Measurements from ENCODE around the gene LMF1.
"Not testable (repeated sequence)": the region's sequence is repeated elsewhere in the genome, so short reads cannot be mapped to it uniquely, and the experiment has no call there.

LMF1 gene

DNA sequence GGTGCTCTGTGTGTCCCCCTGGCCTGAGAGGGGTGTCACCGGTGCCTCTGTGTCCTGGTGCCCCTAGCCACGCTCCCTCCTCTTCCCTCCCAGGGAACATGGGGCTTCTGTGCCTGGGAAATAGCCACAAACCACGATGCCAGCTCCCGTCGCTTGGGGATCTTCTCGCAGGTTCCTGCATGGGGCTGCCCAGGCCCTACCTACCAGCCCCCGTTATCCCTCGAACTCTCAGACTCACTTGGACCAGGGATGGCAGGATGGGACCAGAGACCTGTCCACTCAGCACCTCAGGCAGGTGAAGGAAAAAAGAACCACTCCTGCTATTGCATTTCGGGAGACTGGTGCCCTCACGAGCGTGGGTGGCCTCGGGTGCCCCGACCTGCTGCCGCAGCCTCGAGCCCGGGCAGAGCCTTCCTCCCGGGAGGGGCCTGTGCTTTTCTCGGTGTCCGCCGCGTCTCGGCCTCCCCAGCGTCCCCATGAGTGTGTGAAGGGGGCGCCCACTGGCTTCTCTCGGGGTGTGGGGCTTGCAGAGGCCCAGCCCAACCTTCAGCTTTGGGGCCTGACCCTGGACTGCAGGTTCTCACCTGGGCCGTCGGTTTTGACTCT lies 129.2 kb downstream of the LMF1 start:
- DNase-seq, result no peak

DNA sequence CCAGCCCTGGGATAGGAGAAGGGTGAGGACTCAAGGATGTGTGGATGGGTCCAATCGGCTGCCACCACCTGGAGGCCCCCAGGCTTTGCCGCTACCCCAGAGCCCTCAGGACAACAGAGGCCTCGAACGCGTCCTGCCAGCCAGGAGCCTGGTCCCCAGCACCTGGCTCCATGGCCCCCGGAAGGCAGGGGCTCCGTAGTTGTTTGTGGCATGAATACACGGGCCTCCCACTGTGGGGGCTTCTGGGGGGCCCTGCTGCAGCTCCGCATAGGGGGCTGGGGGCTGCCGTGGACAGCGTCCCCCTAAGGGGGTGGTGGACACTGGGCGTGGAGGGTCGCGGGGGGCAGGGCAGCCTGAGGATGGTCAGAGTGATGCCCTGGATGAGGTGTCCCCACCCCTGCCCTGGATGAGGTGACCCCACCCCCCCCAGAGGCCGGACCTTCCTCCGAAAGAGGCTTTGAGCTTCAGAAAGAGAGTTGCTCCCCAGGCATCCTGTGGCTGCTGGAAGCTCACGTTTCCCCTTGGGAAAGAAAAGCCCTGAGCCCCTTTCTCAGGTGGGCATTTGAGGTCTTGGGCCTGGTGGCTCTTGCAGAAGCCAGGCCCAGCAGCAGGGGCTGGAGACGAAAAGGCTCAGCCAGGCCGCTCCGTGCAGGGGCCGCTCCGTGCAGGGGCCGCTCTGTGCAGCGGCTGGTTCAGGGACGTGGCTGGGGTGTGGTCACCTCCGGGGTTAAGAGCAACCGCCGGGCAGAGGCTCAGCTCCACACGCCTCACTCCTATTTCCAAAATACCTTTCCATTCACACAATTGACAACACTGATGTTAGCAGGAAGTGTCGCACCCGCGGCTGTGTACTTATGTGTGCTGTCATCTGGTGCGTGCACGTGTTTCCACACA lies 130.0 kb downstream of the LMF1 start:
- no peak for DNase-seq

DNA sequence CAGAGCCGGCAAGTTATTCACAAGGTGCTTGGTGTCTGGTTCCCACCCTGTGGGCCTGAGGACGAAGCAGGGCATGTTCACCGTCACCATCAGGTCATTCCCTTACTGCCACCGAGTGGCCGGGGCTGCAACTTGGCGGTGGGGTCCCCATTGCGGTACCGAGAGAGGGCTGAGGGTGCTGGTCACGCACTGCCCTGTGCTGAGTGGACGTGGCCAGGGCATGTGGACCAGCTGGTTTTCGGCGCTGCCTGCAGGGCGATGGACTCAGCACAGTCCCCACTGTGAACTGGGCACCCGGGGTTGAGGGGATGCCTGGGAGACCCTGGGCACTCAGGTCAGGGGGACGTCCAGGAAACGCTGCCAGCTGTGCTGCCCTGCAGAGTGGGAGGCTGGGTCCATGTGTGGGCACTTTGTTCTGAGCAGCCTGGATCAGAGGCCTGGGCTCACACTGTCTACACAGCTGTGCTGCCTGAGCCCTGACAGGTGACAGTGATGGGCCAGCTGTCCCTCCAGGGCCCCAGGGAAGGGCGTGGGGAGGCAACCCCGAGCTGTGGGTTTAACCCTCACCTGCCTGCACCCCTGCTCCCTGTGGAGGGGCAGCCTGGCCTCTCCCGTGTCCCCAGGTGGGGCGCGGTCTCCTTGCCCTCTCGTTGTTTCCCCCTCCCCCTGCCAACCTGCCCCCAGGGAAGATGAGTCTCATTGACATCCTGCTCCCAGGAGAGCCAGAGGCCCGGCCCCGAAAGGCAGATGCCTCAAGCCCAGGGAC lies 131.0 kb downstream of the LMF1 start:
- DNase-seq, result no peak

GRCh38 chr16:838741-839140 lies 132.0 kb downstream of the LMF1 start:
- no peak for DNase-seq

DNA sequence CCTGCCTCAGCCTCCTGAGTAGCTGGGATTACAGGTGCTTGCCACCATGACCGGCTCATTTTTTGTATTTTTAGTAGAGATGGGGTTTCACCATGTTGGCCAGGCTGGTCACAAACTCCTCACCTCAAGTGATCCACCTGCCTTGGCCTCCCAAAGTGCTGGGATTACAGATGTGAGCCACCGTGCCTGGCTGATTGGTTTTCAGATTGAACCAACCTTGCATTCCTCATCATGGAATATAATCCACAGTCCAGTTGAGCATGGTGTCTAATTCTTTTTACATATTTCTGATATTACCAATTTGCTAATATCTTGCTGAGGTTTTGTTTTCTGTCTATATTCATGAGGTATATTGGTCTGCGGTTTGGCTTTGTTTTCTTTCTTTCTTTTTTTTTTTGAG lies 134.0 kb downstream of the LMF1 start:
- not testable (repeated sequence) for DNase-seq

DNA sequence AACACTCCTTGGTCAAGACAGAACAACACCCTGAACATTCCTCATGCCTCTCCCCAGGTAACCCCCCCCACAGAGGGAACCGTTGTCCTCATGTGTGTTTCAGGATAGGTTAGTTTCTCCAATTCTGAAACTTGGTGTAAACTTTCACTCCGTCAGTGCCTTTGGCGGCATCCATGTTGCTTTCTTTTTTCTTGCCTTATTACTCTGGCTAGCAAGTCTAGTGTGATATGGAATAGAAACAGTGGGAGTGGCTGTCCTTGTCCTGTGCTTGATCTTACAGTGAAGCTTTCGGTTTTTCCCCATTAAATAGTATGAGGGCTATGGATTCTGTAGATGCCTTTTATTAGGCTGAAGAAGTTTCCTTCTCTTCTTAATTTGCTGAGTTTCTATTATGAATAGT lies 134.6 kb downstream of the LMF1 start:
- DNase-seq, result no peak

GRCh38 chr16:835373-835772 lies 135.4 kb downstream of the LMF1 start:
- DNase-seq, result no peak

GRCh38 chr16:833411-833810 lies 137.4 kb downstream of the LMF1 start:
- no peak for DNase-seq

DNA sequence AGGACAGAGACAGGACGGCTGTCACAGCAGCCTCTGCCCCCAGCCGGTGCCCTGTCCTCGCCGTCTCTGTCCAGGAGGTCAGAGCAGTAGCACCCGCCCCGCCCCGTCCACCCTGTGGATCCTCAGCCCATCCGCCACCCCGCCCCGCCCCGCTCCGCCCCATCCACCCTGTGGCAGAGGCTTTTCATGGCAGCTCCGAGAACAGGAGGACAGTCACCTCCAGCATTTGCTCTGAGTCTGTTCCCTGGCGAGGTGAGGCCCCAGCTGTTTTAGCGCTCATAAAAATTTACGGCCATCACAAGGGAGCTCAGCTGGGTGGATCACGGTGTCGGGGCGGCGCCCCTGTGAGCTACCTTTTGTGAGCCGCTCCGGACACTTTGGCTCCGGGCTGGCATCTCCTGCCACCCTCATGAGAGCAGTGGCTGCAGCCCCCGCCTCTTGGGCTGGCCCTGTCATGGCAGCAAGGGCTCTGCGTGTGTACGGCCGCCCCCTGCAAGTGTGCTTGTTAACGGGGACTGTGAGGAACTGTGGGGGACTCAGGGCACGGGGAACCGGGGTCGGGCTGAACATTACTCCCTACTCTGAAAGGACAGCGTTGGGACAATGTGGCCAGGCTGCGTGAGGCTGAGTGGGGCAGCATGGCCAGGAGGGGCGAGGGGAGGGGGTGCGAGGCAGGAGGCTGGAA lies 138.0 kb downstream of the LMF1 start:
- no peak for DNase-seq

DNA sequence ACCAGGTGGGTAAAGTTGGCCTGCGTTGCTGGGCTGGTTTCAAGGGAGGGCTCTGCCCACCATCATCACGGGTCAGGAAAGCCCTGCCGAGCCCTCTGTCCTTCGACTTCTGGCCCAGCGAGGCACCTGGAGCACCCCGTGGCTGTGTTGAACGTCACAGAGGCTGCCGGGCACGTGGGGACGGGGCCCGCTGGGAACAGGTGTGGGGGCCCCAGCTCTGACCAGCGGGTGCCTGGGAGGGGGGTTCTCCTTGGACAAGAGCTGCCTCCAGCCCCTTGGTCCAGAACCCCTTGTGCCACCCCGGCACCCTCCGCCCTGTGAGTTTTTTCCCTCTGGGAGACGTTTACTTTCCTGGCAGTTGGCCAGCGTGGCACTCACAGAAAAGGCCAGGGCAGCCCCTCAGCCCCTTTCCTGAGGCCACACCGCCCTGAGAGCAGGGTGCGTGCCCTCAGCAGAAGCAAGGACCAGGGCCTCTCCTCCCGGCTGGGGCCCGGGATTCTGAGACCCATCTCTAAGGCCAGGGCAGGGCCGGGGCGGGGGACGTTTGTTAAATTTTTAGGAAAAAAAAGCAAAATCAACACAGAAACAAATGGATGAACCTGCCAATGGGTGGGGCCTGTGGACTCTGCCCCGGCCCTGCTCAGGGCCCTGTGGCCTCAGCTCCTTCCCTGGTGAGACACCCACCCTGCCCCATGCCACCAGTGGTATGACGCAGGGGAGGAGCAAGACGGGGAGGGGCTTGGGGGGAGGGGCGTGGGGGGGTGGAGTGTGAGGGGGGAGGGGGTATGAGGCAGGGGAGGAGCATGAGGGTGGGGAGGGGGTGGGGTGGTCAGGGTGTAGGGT lies 139.0 kb downstream of the LMF1 start:
- no peak for DNase-seq

- no peak for DNase-seq
These were observed 139.8 kb downstream of the LMF1 start for GRCh38 chr16:830871-831570.

- DNase-seq, result no peak
These were observed 140.5 kb downstream of the LMF1 start for GRCh38 chr16:830107-830870.

DNA sequence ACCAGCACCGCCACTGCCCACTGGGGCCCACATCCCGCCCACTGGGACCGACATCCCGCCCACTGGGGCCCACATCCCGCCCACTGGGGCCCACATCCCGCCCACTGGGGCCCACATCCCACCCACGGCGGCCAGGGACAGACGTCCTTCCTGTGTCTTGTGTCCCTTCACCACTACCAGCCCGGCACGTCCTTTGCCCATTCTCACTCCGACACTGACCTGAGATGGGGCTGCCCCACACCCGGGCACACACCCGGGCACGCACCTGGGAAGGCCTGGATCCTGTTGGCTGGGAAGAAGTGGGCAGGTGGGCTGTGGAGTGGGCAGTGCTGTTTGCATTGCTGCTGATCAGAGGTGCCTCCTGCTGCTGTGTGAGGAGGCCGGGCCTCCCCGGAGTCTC lies 141.9 kb downstream of the LMF1 start:
- DNase-seq, result no peak

GRCh38 chr16:827513-827912 lies 143.3 kb downstream of the LMF1 start:
- no peak for DNase-seq

GRCh38 chr16:825341-826061 lies 145.3 kb downstream of the LMF1 start:
- no peak for DNase-seq

GRCh38 chr16:824601-825000 lies 146.2 kb downstream of the LMF1 start:
- no peak for DNase-seq

DNA sequence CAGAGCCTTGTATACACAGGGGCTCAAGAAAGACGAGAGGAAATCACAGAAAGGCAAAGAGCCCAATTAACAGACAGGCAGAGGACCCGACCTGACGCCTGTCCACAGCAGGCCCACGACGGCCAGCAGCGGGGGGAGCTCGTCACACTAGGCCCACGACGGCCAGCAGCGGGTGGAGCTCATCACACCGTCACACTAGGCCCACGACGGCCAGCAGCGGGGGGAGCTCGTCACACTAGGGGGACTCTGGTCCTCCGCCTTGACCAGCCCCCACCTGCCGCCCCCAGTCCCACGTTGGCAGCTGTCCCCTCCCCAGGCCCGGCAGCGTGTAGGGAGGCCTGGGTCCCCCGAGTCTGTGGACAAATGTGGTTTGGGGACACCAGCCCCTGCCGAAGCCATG lies 146.6 kb downstream of the LMF1 start:
- no peak for DNase-seq

GRCh38 chr16:822909-823297 lies 147.9 kb downstream of the LMF1 start:
- no peak for DNase-seq

- DNase-seq, result no peak
These were observed 148.4 kb downstream of the LMF1 start for GRCh38 chr16:822174-822908.

All from stimulated activated CD8-positive, alpha-beta memory T cell treated with anti-CD3 and anti-CD28 coated beads, Interleukin-4, amount 100 ng/mL, for 48 hours (primary cell).